HFF-Myc (cell line): ENCODE measurements around the gene RASL12.
"Not testable (repeated sequence)": the region's sequence is repeated elsewhere in the genome, so short reads cannot be mapped to it uniquely, and the experiment has no call there.

Source experiments
- DNase-seq: peaks from one replicate; pipeline ENCODE4 v3.0.0-alpha.2; 2011; ENCODE audit warnings: low read depth; ENCODE audit errors: extremely low read depth
- H3K4me3 ChIP-seq: replicated peaks from 2 replicates; pipeline ENCODE4 v1.5.1; 2011; ENCODE audit warnings: low read depth, mild to moderate bottlenecking, control low read depth, low read length
- TF ChIP-seq, protein P1 (sequence below): IDR thresholded peaks from 2 replicates; pipeline ENCODE4 v1.5.1; 2012; ENCODE audit warnings: mild to moderate bottlenecking, low read depth, low read length, control low read depth; ENCODE audit errors: missing control alignments

The RASL12 gene

DNA sequence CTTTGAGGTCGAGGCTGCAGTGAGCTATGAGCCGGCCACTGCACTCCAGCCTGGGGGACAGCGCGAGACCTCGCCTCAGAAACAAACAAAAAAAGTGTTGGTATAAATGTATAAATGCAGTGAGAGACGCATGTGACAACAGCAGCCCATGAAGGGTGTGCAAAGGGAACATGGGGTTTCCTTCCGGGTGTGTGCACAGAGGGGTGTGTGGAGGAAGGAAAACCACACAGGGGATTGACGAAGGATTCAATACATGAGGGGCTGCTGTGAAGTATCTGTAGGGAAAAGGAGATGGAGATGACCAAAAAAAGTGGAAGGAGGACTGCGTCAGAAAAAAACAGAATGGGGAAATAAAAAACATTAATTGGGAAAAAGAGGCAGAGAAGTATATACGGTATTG, 39.5 kb downstream of the RASL12 start:
- DNase-seq: no peak
- TF ChIP-seq, protein P1, sequence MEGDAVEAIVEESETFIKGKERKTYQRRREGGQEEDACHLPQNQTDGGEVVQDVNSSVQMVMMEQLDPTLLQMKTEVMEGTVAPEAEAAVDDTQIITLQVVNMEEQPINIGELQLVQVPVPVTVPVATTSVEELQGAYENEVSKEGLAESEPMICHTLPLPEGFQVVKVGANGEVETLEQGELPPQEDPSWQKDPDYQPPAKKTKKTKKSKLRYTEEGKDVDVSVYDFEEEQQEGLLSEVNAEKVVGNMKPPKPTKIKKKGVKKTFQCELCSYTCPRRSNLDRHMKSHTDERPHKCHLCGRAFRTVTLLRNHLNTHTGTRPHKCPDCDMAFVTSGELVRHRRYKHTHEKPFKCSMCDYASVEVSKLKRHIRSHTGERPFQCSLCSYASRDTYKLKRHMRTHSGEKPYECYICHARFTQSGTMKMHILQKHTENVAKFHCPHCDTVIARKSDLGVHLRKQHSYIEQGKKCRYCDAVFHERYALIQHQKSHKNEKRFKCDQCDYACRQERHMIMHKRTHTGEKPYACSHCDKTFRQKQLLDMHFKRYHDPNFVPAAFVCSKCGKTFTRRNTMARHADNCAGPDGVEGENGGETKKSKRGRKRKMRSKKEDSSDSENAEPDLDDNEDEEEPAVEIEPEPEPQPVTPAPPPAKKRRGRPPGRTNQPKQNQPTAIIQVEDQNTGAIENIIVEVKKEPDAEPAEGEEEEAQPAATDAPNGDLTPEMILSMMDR: no peak

GRCh38 chr15:65027593-65027992, 40.2 kb downstream of the RASL12 start:
- DNase-seq: no peak
- peak overlapping the region; percentile 93 for H3K4me3 ChIP-seq
- TF ChIP-seq, protein P1: no peak

More for the DNA sequence above, 39.5 kb downstream of the RASL12 start:
- H3K4me3 ChIP-seq: peak overlapping the region; percentile 93

DNA sequence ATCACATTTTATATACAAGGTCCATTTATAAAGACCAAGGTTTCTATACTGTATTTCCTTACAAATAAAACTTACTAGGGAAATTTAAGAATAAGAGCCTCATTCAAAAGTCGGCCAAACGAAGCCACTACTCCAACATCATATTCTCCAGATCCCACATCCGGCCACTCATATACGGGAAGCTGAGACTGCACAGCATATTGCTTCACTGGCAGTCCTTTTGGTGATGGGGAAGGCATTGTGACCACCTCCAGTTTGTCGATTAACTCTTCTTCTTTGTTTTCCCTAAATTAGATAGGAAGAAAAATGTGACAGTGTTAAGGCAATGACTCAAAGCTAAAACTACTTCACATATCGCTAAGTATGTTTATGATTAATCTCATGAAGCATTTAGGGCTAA, 41.0 kb downstream of the RASL12 start:
- H3K4me3 ChIP-seq: no peak overlapping the region
- no peak for DNase-seq
- TF ChIP-seq, protein P1: no peak

- DNase-seq: no peak
- H3K4me3 ChIP-seq: no peak overlapping the region
- TF ChIP-seq, protein P1: no peak
These were observed 46.3 kb downstream of the RASL12 start for GRCh38 chr15:65021488-65021887.

- TF ChIP-seq, protein P1: no peak
- no peak for DNase-seq
- no peak overlapping the region for H3K4me3 ChIP-seq
These were observed 47.4 kb downstream of the RASL12 start for GRCh38 chr15:65020419-65020818.

- H3K4me3 ChIP-seq, DNase-seq: not testable (repeated sequence)
These were observed 56.6 kb downstream of the RASL12 start for GRCh38 chr15:65011198-65011597.

DNA sequence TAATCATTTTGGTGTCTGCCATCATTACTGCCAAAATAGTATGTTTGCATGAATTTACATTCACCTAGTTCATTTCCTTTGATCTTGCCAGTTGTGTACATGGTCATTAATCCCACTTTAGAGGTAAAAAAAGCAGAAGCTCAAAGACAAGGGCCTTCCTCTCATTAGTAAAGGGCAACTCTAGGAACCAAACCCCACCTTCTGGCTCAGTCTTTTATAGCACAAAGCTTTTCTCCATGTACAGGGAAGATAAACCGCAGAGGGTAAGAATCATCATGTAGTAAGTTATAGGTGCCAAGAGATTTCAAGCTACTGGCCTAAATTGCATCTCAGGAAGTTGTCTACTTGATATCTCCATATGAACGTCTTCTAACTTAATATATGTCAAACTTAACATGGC, 58.8 kb downstream of the RASL12 start:
- no peak overlapping the region for H3K4me3 ChIP-seq
- no peak for DNase-seq
- TF ChIP-seq, protein P1: peak; percentile 3
